ENCODE data around the gene MAPK8. TPM values are rescaled to one million over a fixed set of nuclear protein-coding genes. Genes with fewer than 3 reads are reported as not detected.

The MAPK8 gene
- total RNA-seq, 1 donor from 2014 or later: 36.9 TPM

GRCh38 chr10:48377751-48378530 lies 71.5 kb downstream of the MAPK8 start:
- intact Hi-C loops (cut with micrococcal nuclease): loop anchor here (2.0 kb wide), 1 partner anchor 15 kb away; no protein-coding TSS in a partner anchor

DNA sequence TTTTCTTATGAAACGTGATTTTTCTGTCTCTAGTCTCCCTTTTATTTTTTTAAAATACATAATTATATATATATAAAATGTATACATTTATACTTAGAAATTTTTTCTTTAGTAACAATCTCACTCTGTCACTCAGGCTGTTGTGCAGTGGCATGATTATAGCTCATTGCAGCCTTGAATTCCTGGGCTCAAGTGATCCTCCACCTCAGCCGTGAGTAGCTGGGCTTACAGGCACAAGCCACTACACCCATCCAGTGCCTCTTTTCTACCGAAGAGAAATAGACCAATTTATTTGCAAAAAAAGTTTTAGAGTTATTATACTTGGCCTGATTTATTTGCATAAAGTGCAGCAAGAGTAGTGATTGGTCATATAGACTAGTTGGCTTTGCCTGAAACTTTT lies 72.2 kb downstream of the MAPK8 start:
- intact Hi-C loops (cut with micrococcal nuclease): loop anchor here (2.0 kb wide), 1 partner anchor 14 kb away; no protein-coding TSS in a partner anchor

DNA sequence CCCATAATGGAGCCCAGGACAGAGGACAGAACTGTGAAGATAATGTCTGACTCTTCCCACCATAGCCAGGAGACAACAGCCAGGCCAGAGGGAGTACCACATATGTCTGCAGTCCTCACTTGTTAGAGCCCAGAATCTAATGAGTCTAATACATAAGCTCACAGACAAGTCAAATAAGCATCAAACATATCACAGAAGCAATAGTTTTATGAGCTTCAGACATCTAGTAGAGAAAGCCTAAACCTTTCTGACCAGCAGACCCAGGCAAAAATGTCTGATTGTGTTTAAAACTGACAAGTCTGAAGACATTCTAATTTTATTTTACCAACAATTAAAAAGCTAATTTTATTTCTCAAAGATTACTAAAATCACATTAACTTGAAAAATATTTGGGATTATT lies 75.5 kb downstream of the MAPK8 start:
- intact Hi-C loops (cut with micrococcal nuclease): no loop called here

GRCh38 chr10:48382982-48383381 lies 76.5 kb downstream of the MAPK8 start:
- intact Hi-C loops (cut with micrococcal nuclease): no loop called here

DNA sequence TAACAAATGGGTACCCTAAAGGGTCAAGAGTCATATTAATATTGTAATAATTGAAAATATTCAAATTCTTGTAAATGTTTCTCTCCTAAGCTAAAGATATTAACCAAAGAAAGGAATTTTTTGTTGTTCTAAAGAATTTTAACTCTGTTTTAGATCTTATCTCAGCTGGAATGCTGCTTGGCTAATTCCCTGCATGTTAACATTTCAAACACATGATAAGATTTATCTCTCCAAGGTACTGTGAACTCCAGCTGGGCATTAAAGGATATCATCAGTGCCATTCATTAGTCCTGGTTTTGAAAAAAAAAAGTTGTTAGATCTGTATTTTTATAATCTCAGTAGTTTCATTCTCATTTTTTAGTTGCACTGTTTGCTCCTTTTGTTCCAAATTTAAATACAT lies 76.9 kb downstream of the MAPK8 start:
- intact Hi-C loops (cut with micrococcal nuclease): no loop called here

- intact Hi-C loops (cut with micrococcal nuclease): no loop called here
These were observed 78.2 kb downstream of the MAPK8 start for GRCh38 chr10:48384699-48384982.

GRCh38 chr10:48389272-48389671 lies 82.8 kb downstream of the MAPK8 start:
- intact Hi-C loops (cut with micrococcal nuclease): no loop called here

GRCh38 chr10:48389846-48390557 lies 83.5 kb downstream of the MAPK8 start:
- intact Hi-C loops (cut with micrococcal nuclease): no loop called here

- intact Hi-C loops (cut with micrococcal nuclease): no loop called here
These were observed 84.0 kb downstream of the MAPK8 start for GRCh38 chr10:48390558-48390871.

DNA sequence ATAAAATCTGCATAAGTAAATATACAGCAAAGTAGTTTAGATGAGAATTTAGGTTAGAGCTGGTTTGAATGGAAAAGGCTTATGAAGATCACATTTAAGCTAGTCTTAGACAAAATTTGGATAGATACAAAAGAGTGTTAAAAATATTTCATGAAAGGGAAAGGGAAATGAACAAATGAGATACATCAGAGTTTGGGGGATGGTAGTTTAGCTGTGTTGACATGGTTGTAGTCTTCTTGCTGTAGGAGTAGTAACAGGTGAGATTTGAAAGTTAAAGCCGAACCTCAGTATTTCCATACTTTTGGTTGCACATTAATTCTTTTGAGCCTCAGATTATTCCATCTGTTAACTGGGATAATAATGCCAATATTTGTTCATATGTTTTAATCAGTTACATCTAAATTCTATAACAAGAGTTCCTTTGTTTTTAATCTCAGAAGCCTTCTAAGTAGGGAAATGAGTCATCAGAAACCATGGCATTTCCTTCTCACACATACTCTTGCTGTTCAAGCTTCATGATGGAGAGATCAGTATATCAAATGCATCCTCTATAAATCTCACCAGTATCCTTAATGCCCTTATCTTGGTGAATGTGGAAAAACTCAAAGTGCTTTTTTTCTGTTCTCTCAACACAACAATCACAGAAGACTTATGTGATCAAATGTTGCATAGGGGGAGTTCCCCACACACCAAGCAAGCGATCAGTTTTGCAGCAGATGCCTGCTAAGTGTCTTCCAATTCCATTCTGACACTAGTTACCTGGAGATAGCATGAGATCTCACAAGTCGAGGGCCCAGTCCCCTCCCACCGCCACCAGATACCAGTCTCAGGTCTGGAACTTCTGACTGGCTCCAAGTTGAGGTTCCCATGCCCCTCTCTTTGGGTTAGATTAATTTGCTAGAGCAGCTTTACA lies 84.7 kb downstream of the MAPK8 start:
- intact Hi-C loops (cut with micrococcal nuclease): loop anchor here (1.0 kb wide), 2 partner anchors 28 to 265 kb away; no protein-coding TSS in a partner anchor

GRCh38 chr10:48391994-48392393 lies 85.5 kb downstream of the MAPK8 start:
- intact Hi-C loops (cut with micrococcal nuclease): loop anchor here (1.0 to 2.0 kb wide), 3 partner anchors 13 to 264 kb away; no protein-coding TSS in a partner anchor

- intact Hi-C loops (cut with micrococcal nuclease): no loop called here
These were observed 91.8 kb downstream of the MAPK8 start for GRCh38 chr10:48398261-48398660.

DNA sequence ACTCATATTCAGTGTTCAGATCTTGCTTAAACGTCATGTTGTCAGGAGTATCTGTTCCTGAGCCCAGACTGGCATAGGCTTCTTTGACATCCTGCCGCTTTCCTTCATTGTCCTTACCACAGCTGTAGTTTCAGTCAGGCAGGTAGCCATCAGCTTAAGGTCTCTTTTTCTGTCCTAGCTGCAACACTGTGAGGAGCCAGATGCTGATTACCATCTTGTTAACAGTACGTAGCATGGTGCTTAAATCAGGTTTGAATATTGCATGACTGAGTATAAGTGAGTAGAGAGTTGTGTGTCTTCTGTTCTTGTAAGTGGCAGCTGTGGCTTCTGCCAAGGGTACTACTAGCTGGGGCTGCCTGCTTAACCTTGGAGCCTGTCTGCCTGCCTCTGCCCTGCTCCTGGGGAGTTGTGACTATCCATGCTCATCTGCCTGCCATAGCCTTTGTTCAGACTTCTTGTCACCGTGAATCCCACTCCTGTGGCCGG lies 92.6 kb downstream of the MAPK8 start:
- intact Hi-C loops (cut with micrococcal nuclease): no loop called here

DNA sequence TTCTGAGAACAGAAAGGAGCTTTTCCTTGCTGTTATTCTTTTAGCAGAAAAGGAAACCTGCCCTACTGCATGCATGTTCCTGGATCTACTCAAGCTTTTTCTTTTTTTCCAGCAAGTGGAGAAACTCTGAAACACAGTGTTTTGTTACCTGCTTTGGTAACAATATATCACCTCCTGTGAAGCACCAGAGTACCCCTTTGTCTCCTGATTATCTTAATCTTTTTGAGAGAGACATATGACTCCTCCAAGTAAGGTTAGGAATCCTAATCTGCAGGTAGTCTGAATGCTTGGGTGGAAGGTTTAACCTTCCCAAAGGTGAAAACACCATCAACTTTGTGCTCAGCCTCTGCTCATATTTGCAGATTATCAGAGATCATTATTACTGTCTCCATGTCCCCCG lies 93.1 kb downstream of the MAPK8 start:
- intact Hi-C loops (cut with micrococcal nuclease): no loop called here

GRCh38 chr10:48400129-48400849 lies 93.8 kb downstream of the MAPK8 start:
- intact Hi-C loops (cut with micrococcal nuclease): no loop called here

- intact Hi-C loops (cut with micrococcal nuclease): no loop called here
These were observed 94.4 kb downstream of the MAPK8 start for GRCh38 chr10:48400850-48401220.

DNA sequence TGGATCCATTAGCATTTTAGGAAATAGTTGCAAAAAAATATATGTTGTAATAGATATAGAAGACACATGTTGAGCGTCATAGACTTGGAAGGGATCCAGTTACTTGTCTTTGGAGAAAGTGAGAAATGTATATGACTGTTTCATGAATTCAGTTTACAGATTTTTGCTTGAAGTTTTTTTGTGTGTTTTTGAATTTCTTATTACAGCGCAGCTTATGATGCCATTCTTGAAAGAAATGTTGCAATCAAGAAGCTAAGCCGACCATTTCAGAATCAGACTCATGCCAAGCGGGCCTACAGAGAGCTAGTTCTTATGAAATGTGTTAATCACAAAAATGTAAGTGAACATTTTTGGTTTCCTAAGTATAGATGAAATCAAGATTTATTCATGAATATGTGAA lies 98.2 kb downstream of the MAPK8 start:
- intact Hi-C loops (cut with micrococcal nuclease): no loop called here

- intact Hi-C loops (cut with micrococcal nuclease): no loop called here
These were observed 99.7 kb downstream of the MAPK8 start for GRCh38 chr10:48406204-48406603.

- intact Hi-C loops (cut with micrococcal nuclease): no loop called here
These were observed 100.2 kb downstream of the MAPK8 start for GRCh38 chr10:48406658-48407057.

DNA sequence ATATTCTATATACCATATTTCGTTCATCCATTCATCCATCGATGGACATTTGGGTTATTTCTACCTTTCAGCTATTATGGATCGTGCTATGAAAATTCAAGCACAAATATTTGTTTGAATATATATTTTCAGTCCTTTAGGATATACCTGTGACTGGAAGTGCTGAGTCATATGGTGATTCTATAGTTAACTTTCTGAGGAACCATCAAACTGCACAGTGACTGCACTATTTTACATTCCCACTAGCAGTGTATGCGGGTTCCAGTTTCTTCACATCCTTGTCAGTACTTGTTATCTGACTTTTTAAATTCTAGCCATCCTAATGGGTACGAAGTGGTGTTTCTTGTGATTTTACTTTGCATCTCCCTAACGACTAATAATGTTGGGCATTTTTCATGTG lies 104.0 kb downstream of the MAPK8 start:
- intact Hi-C loops (cut with micrococcal nuclease): no loop called here

GRCh38 chr10:48411510-48411909 lies 105.0 kb downstream of the MAPK8 start:
- intact Hi-C loops (cut with micrococcal nuclease): no loop called here
